Measurements from ENCODE around the gene SFMBT2.

Gene SFMBT2

DNA sequence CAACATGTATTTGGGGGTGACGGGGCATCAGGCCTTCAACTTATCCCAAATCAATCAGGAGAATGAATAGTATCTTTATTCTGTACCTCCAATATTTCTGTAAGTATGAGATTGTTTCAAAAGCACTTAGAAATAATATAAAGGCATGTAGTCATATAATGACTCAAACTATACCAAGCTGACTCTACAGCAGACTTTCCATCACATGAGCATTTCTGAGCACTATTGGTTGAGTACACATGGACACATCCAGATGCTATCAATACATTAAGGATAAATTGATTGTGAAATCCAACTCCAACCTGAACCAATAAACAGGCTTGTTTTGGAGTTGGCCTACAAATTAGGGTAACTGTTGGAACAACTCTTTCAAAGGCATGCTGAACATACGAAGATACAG, 229.4 kb downstream of the SFMBT2 start:
- no peaks in the 10 kb centered on the region for H3K79me2 ChIP-seq (ENCODE audit: insufficient read depth, low read depth)
- H3K4me1 ChIP-seq (ENCODE audit: low read depth, poor library complexity, severe bottlenecking), result no peaks in the 10 kb centered on the region
- peaks cover 7% of the 10 kb centered on the region; the same call in 1 of the 2 replicates for H3K36me3 ChIP-seq (ENCODE audit: insufficient read depth)
- no peak overlapping the region for H3K4me3 ChIP-seq (IDR thresholded peaks at IDR 0.05; ENCODE audit: insufficient read depth, low read depth, low read length)
- no peaks in the 10 kb centered on the region for H3K27me3 ChIP-seq (ENCODE audit: insufficient read depth, low read depth)
- H3K9ac ChIP-seq, result no peak overlapping the region
- H4K20me1 ChIP-seq (ENCODE audit: insufficient read depth), result no peaks in the 10 kb centered on the region
- TF ChIP-seq, protein P1, sequence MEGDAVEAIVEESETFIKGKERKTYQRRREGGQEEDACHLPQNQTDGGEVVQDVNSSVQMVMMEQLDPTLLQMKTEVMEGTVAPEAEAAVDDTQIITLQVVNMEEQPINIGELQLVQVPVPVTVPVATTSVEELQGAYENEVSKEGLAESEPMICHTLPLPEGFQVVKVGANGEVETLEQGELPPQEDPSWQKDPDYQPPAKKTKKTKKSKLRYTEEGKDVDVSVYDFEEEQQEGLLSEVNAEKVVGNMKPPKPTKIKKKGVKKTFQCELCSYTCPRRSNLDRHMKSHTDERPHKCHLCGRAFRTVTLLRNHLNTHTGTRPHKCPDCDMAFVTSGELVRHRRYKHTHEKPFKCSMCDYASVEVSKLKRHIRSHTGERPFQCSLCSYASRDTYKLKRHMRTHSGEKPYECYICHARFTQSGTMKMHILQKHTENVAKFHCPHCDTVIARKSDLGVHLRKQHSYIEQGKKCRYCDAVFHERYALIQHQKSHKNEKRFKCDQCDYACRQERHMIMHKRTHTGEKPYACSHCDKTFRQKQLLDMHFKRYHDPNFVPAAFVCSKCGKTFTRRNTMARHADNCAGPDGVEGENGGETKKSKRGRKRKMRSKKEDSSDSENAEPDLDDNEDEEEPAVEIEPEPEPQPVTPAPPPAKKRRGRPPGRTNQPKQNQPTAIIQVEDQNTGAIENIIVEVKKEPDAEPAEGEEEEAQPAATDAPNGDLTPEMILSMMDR (conservative IDR thresholded peaks at IDR 0.05; ENCODE audit: low read depth, low read length), result no peak
- H3K27ac ChIP-seq, result no peak overlapping the region
- no peak overlapping the region for H2AFZ ChIP-seq (ENCODE audit: low read depth)
- no peak overlapping the region for H3K4me2 ChIP-seq

DNA sequence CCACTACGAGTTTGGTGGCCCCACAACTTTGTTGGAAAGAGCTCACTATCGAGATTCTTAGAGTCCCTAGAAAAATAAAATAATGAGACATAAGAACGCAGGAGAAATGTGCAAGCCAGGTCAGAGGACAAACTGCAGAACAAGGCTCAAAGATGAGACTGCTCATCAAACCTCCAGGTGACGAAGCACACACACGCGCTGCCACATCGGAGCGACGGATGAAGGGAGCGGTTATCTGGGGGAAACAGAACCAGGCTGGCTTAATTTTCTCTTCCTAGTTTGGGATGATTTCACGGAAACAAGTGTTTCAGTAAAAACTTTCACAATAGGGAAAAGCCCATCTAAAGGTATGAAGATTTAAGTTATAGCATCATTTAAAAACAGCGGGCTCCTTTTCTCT, 231.3 kb downstream of the SFMBT2 start:
- no peak overlapping the region for H3K9ac ChIP-seq
- no peak overlapping the region for H3K4me2 ChIP-seq
- no peak overlapping the region for H3K4me3 ChIP-seq (IDR thresholded peaks at IDR 0.05; ENCODE audit: insufficient read depth, low read depth, low read length)
- H3K79me2 ChIP-seq (ENCODE audit: insufficient read depth, low read depth), result no peaks in the 10 kb centered on the region
- H3K27me3 ChIP-seq (ENCODE audit: insufficient read depth, low read depth), result no peaks in the 10 kb centered on the region
- no peak overlapping the region for H2AFZ ChIP-seq (ENCODE audit: low read depth)
- H3K36me3 ChIP-seq (ENCODE audit: insufficient read depth), result peaks cover 19% of the 10 kb centered on the region; the same call in 1 of the 2 replicates
- no peak overlapping the region for H3K27ac ChIP-seq
- H4K20me1 ChIP-seq (ENCODE audit: insufficient read depth), result no peaks in the 10 kb centered on the region
- TF ChIP-seq, protein P1 (conservative IDR thresholded peaks at IDR 0.05; ENCODE audit: low read depth, low read length), result no peak
- H3K4me1 ChIP-seq (ENCODE audit: low read depth, poor library complexity, severe bottlenecking), result no peaks in the 10 kb centered on the region

DNA sequence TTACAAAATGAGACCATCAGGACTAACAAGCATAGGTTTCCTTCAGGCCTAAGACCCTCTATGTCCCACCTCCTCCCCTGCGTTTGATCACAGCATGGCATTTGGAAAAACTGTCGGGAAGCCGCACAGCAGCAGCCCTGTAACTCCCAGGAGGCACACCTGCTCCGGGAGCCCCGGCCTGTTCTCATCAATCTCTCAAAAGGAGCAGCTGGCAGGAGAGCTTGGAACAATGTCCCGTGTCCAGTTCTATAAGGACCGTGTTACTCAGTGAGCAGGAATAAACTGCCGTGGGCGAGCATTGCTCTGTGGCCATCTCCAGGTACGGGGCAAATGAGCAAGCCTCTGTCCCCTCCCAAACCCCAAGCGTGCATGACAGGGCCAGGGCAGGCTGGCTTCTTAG, 236.9 kb downstream of the SFMBT2 start:
- H4K20me1 ChIP-seq (ENCODE audit: insufficient read depth), result no peaks in the 10 kb centered on the region
- peaks cover 25% of the 10 kb centered on the region; the same call in 1 of the 2 replicates for H3K36me3 ChIP-seq (ENCODE audit: insufficient read depth)
- no peak overlapping the region for H2AFZ ChIP-seq (ENCODE audit: low read depth)
- TF ChIP-seq, protein P1 (conservative IDR thresholded peaks at IDR 0.05; ENCODE audit: low read depth, low read length), result no peak
- no peaks in the 10 kb centered on the region for H3K79me2 ChIP-seq (ENCODE audit: insufficient read depth, low read depth)
- H3K4me2 ChIP-seq, result no peak overlapping the region
- no peak overlapping the region for H3K9ac ChIP-seq
- no peak overlapping the region for H3K4me3 ChIP-seq (IDR thresholded peaks at IDR 0.05; ENCODE audit: insufficient read depth, low read depth, low read length)
- no peaks in the 10 kb centered on the region for H3K27me3 ChIP-seq (ENCODE audit: insufficient read depth, low read depth)
- H3K27ac ChIP-seq, result no peak overlapping the region
- H3K4me1 ChIP-seq (ENCODE audit: low read depth, poor library complexity, severe bottlenecking), result no peaks in the 10 kb centered on the region

DNA sequence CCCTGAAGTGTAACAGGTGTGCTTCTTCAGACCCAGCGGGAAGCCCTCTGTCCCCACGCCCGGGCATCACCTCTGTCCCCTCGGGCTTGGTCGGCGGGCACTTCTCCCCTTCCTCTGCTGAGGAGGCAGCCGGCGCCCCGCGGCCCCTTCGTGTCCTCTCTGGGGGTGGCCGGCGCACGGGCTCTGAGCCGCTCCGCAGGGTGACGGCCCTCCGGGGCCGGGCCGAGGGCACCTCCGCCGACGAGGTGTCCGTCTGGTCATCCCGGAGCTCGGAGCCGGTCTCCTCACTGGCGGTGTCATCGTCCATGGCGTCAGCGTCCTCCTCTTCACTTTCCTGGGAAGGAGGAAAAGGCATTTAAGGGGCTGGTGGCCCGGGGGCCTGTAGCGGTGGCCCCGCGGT, 239.0 kb downstream of the SFMBT2 start:
- Histone ChIP-seq H2AFZ (ENCODE audit: low read depth) (no peak overlapping the region), H3K9ac (no peak overlapping the region), H4K20me1 (ENCODE audit: insufficient read depth) (no peaks in the 10 kb centered on the region)

More for the DNA sequence above, 239.0 kb downstream of the SFMBT2 start:
- Histone ChIP-seq H3K79me2 (ENCODE audit: insufficient read depth, low read depth) (no peaks in the 10 kb centered on the region), H3K4me2 (no peak overlapping the region), H3K36me3 (ENCODE audit: insufficient read depth) (peaks cover 25% of the 10 kb centered on the region; the same call in 1 of the 2 replicates), H3K27me3 (ENCODE audit: insufficient read depth, low read depth) (no peaks in the 10 kb centered on the region), H3K27ac (no peak overlapping the region), H3K4me1 (ENCODE audit: low read depth, poor library complexity, severe bottlenecking) (no peaks in the 10 kb centered on the region), H3K4me3 (IDR thresholded peaks at IDR 0.05; ENCODE audit: insufficient read depth, low read depth, low read length) (no peak overlapping the region)
- TF ChIP-seq, protein P1 (conservative IDR thresholded peaks at IDR 0.05; ENCODE audit: low read depth, low read length), result no peak

Measured in KMS-11 (cell line).